CD14-positive monocyte (primary cell): ENCODE measurements around the gene UGGT1. TPM values are rescaled to one million over a fixed set of nuclear protein-coding genes. Genes with fewer than 3 reads are reported as not detected.

Experiments
- DNase-seq, 3 donors: peaks; one replicate each; pipeline ENCODE4 v3.0.0-alpha.2; 2011 to 2022
- H2AFZ ChIP-seq: 2 replicates; pipeline ENCODE4 v1.6.0; 2012; ENCODE audit warnings: mild to moderate bottlenecking, low read depth, low read length, inconsistent platforms; ENCODE audit not compliant: insufficient read depth, poor library complexity, severe bottlenecking
- H3K27ac ChIP-seq, 2 donors: 1 replicate in 1 of 2; 2 replicates in 1 of 2; pipeline ENCODE4 v1.5.1; 2012 to 2013; ENCODE audit warnings: low read length in 2 of 2, control low read depth in 1 of 2, inconsistent platforms in 1 of 2, low read depth in 1 of 2, mild to moderate bottlenecking in 1 of 2
- H3K27me3 ChIP-seq, 2 donors: one replicate each; pipeline versions ENCODE4 v1.6.0 to v1.6.1; 2011 to 2013; ENCODE audit warnings: low read length in 2 of 2; ENCODE audit not compliant: control insufficient read depth in 2 of 2, insufficient read depth in 2 of 2
- H3K36me3 ChIP-seq, 2 donors: replicated peaks in 1 of 2; 1 replicate in 1 of 2; 2 replicates in 1 of 2; pipeline versions ENCODE4 v1.5.1 to v1.6.1; 2012 to 2013; ENCODE audit warnings: low read length in 2 of 2, control low read depth in 1 of 2, inconsistent platforms in 1 of 2, mild to moderate bottlenecking in 1 of 2; ENCODE audit not compliant: insufficient read depth in 2 of 2, control insufficient read depth in 1 of 2
- H3K4me1 ChIP-seq, 2 donors: 1 replicate in 1 of 2; 2 replicates in 1 of 2; pipeline versions ENCODE4 v1.5.1 to v1.6.1; 2012 to 2013; ENCODE audit warnings: low read length in 2 of 2, control low read depth in 1 of 2, inconsistent platforms in 1 of 2, mild to moderate bottlenecking in 1 of 2, moderate library complexity in 1 of 2; ENCODE audit not compliant: insufficient read depth in 2 of 2, control insufficient read depth in 1 of 2
- H3K4me2 ChIP-seq: replicated peaks from 2 replicates; pipeline ENCODE3; 2012; ENCODE audit warnings: low read length, moderate library complexity, mild to moderate bottlenecking; ENCODE audit not compliant: poor library complexity, severe bottlenecking; ENCODE audit errors: extremely low read depth
- H3K4me3 ChIP-seq, 3 experiments: fragments of 200-600 bp in 1 of 3; sonication (generic) in 1 of 3; replicated peaks in 1 of 3; 1 replicate in 2 of 3; 2 replicates in 1 of 3; pipeline ENCODE4 v1.5.1; 2011 to 2013; ENCODE audit warnings: low read length in 3 of 3, mild to moderate bottlenecking in 3 of 3, control low read depth in 2 of 3, low read depth in 2 of 3, inconsistent platforms in 1 of 3, moderate library complexity in 1 of 3
- H3K79me2 ChIP-seq: 2 replicates; pipeline ENCODE4 v1.6.0; 2012; ENCODE audit warnings: mild to moderate bottlenecking, control low read depth, inconsistent platforms, low read length, moderate library complexity; ENCODE audit not compliant: insufficient read depth
- H3K9ac ChIP-seq: 2 replicates; pipeline ENCODE4 v1.6.0; 2017; ENCODE audit warnings: low read length, mild to moderate bottlenecking; ENCODE audit not compliant: insufficient read depth, poor library complexity, severe bottlenecking
- H3K9me3 ChIP-seq, 2 donors: replicated peaks in 1 of 2; 1 replicate in 1 of 2; 2 replicates in 1 of 2; pipeline versions ENCODE4 v1.5.1 to v1.6.1; 2012 to 2013; ENCODE audit warnings: low read length in 2 of 2, control low read depth in 1 of 2; ENCODE audit not compliant: control insufficient read depth in 1 of 2, insufficient read depth in 1 of 2
- H4K20me1 ChIP-seq: 2 replicates; pipeline ENCODE4 v1.6.0; 2012; ENCODE audit warnings: mild to moderate bottlenecking, low read length, control low read depth, moderate library complexity; ENCODE audit not compliant: insufficient read depth
- H3K27ac Mint-ChIP-seq, 7 donors: one replicate each; pipeline ENCODE4 v1.8.0; 2020; ENCODE audit warnings: mild to moderate bottlenecking in 7 of 7, mixed read lengths in 7 of 7, moderate library complexity in 6 of 7, inconsistent platforms in 2 of 7
- H3K27me3 Mint-ChIP-seq, 3 donors: one replicate each; pipeline ENCODE4 v1.8.0; 2021 to 2022; ENCODE audit warnings: low read depth in 3 of 3, mild to moderate bottlenecking in 3 of 3, mixed read lengths in 3 of 3, moderate library complexity in 3 of 3, inconsistent platforms in 1 of 3
- H3K36me3 Mint-ChIP-seq, 2 donors: one replicate each; pipeline ENCODE4 v1.8.0; 2020; ENCODE audit warnings: mixed read lengths in 2 of 2, inconsistent platforms in 1 of 2, mild to moderate bottlenecking in 1 of 2
- H3K4me1 Mint-ChIP-seq: one replicate; pipeline ENCODE4 v1.8.0; 2020; ENCODE audit warnings: mild to moderate bottlenecking, mixed read lengths
- H3K4me3 Mint-ChIP-seq, 2 donors: one replicate each; pipeline ENCODE4 v1.8.0; 2020; ENCODE audit warnings: mild to moderate bottlenecking in 2 of 2, mixed read lengths in 2 of 2, moderate library complexity in 1 of 2
- H3K9me3 Mint-ChIP-seq, 7 donors: one replicate each; pipeline ENCODE4 v1.8.0; 2020 to 2022; ENCODE audit warnings: mixed read lengths in 7 of 7, mild to moderate bottlenecking in 6 of 7, moderate library complexity in 6 of 7, inconsistent platforms in 2 of 7
- CTCF ChIP-seq: fragments of 200-600 bp; IDR thresholded peaks from one replicate; pipeline ENCODE4 v1.8.0; 2022; ENCODE audit warnings: antibody characterized with exemption, mild to moderate bottlenecking
- WGBS: methylation state at CpG from one replicate; pipeline ENCODE4 v1.1.5; 2013; ENCODE audit warnings: missing lambda C conversion rate; ENCODE audit not compliant: insufficient coverage; 5-methylcytosine and 5-hydroxymethylcytosine counted together
- intact Hi-C, 2 donors: fragments of 100-400 bp; cut with micrococcal nuclease; formaldehyde crosslinking; loops; one replicate each; pipeline versions ENCODE4 v1.15.0 to v1.15.1; 2023
- polyA plus RNA-seq, 3 donors: library from polyadenylated mRNA; depleted of rRNA in 1 of 3; unstranded in 2 of 3; stranded (reverse) in 1 of 3; fragments of 300-500 nt in 2 of 3; fragments of >200 nt in 1 of 3; fragmentation: Illumina TruSeq in 2 of 3; gene quantifications; 1 replicate in 2 of 3; 2 replicates in 1 of 3; pipeline ENCODE4 v1.2.3, GENCODE V29; 2012 to 2021

Gene UGGT1
- polyA plus RNA-seq, 3 donors = 8.7 to 15.8 (median 13.8) TPM

GRCh38 chr2:128134573-128134972 is 43.6 kb downstream of the UGGT1 start:
- no CpG with 5 or more reads among the region's 5 CpGs for whole genome bisulfite sequencing
- no peak overlapping the region for H3K9ac ChIP-seq
- peaks cover 91 to 100% of the 10 kb centered on the region in 2 donors for H3K36me3 ChIP-seq
- H3K27ac Mint-ChIP-seq = no peak overlapping the region
- H3K27me3 Mint-ChIP-seq = peaks cover 0 to 2% (median 0%) of the 10 kb centered on the region in 3 donors
- peaks cover 83 to 100% of the 10 kb centered on the region in 2 donors for H3K36me3 Mint-ChIP-seq
- no peak overlapping the region for H2AFZ ChIP-seq
- intact Hi-C loops = no loop called here
- no peaks in the 10 kb centered on the region for H3K4me1 Mint-ChIP-seq
- H3K79me2 ChIP-seq = no peaks in the 10 kb centered on the region
- no peak overlapping the region for H3K4me3 ChIP-seq
- H3K4me3 Mint-ChIP-seq = no peak overlapping the region
- H3K27me3 ChIP-seq = no peaks in the 10 kb centered on the region
- DNase-seq = no peak
- H3K9me3 ChIP-seq = no peaks in the 10 kb centered on the region
- H3K27ac ChIP-seq = no peak overlapping the region
- TF ChIP-seq CTCF = no peak
- H3K9me3 Mint-ChIP-seq = no peaks in the 10 kb centered on the region
- H4K20me1 ChIP-seq = no peaks in the 10 kb centered on the region
- H3K4me1 ChIP-seq = no peaks in the 10 kb centered on the region
- no peak overlapping the region for H3K4me2 ChIP-seq

- Histone ChIP-seq H3K27me3 (no peaks in the 10 kb centered on the region), H4K20me1 (no peaks in the 10 kb centered on the region), H3K27ac (no peak overlapping the region), H3K4me3 (no peak overlapping the region), H3K9ac (no peak overlapping the region), H3K79me2 (no peaks in the 10 kb centered on the region), H3K36me3 (peaks cover 79 to 100% of the 10 kb centered on the region in 2 donors), H3K9me3 (no peaks in the 10 kb centered on the region), H3K4me1 (no peaks in the 10 kb centered on the region), H2AFZ (no peak overlapping the region), H3K4me2 (no peak overlapping the region)
- Mint-ChIP-seq H3K36me3 (peaks cover 77 to 100% of the 10 kb centered on the region in 2 donors), H3K4me3 (no peak overlapping the region), H3K27ac (peak overlapping the region in 2 of 7 donors; percentile 24 to 72), H3K27me3 (peaks cover 0 to 2% (median 0%) of the 10 kb centered on the region in 3 donors), H3K9me3 (no peaks in the 10 kb centered on the region), H3K4me1 (no peaks in the 10 kb centered on the region)
- TF ChIP-seq CTCF = no peak
- no peak for DNase-seq
- intact Hi-C loops = no loop called here
- no CpG with 5 or more reads among the region's 3 CpGs for WGBS
Observed at GRCh38 chr2:128137094-128137616, 46.2 kb downstream of the UGGT1 start.
